Tibial nerve (tissue), 4 donors: ENCODE results near the gene MYH7. TPM values are rescaled to one million over a fixed set of nuclear protein-coding genes. Genes with fewer than 3 reads are reported as not detected.

Experiments used
- DNase-seq, 2 donors: peaks; one replicate each; pipeline ENCODE4 v3.0.0-alpha.2; 2019; ENCODE audit warnings: low spot score in 2 of 2
- H3K27ac ChIP-seq, 4 donors: fragments of 200-600 bp; sonication (generic) in 3 of 4; one replicate each; pipeline ENCODE4 v1.5.1; 2017 to 2019; ENCODE audit warnings: mild to moderate bottlenecking in 1 of 4
- H3K27me3 ChIP-seq, 2 donors: fragments of 200-600 bp; sonication (generic) in 1 of 2; one replicate each; pipeline versions ENCODE4 v1.5.1 to v1.6.0; 2017 to 2019
- H3K36me3 ChIP-seq, 3 donors: fragments of 200-600 bp; sonication (generic); one replicate each; pipeline ENCODE4 v1.5.1; 2018 to 2019
- H3K4me1 ChIP-seq, 4 donors: fragments of 200-600 bp; sonication (generic) in 3 of 4; one replicate each; pipeline ENCODE4 v1.5.1; 2017 to 2019
- H3K4me3 ChIP-seq, 4 donors: fragments of 200-600 bp; sonication (generic) in 3 of 4; one replicate each; pipeline ENCODE4 v1.5.1; 2017 to 2019; ENCODE audit warnings: mild to moderate bottlenecking in 1 of 4, moderate library complexity in 1 of 4
- H3K9me3 ChIP-seq, 4 donors: fragments of 200-600 bp; sonication (generic) in 3 of 4; one replicate each; pipeline ENCODE4 v1.5.1; 2017 to 2019
- CTCF ChIP-seq, 5 experiments: fragments of 200-600 bp in 3 of 5; fragments of 450-650 bp in 2 of 5; sonication (generic) in 3 of 5; IDR thresholded peaks; one replicate each; pipeline ENCODE4 v1.5.1; 2016 to 2019; ENCODE audit warnings: antibody characterized with exemption in 5 of 5, mild to moderate bottlenecking in 3 of 5, moderate library complexity in 2 of 5
- EP300 ChIP-seq, 2 donors: sonication (generic); formaldehyde crosslinking; IDR thresholded peaks; one replicate each; pipeline ENCODE4 v1.6.1; 2017; ENCODE audit warnings: antibody characterized with exemption in 2 of 2, mild to moderate bottlenecking in 1 of 2
- POLR2A ChIP-seq, 2 donors: fragments of 450-650 bp; IDR thresholded peaks; one replicate each; pipeline ENCODE4 v1.6.1; 2017; ENCODE audit warnings: antibody characterized with exemption in 2 of 2, mild to moderate bottlenecking in 2 of 2, moderate library complexity in 2 of 2
- WGBS, 2 donors: methylation state at CpG; one replicate each; pipeline ENCODE4 v1.1.5; 2018; 5-methylcytosine and 5-hydroxymethylcytosine counted together
- small RNA-seq: library from RNA; depleted of rRNA; stranded (forward); fragments of <200 nt; gene quantifications from one replicate; pipeline ENCODE3, GENCODE V24; 2016
- total RNA-seq, 4 donors: library from RNA; depleted of rRNA; stranded (reverse); fragments of >200 nt; gene quantifications; one replicate each; pipeline ENCODE4 v1.1.0, GENCODE V29; 2016

MYH7 gene
- total RNA-seq, 4 donors from 2014 or later = 0.90 TPM; not detected in 3

GRCh38 chr14:23365732-23366425 is 69.6 kb downstream of the MYH7 start:
- TF ChIP-seq EP300 (IDR thresholded peaks at IDR 0.05) = peak in 1 of 2 donors; percentile 98
- TF ChIP-seq POLR2A (IDR thresholded peaks at IDR 0.05) = peak; percentile 75 to 80
- no peak for TF ChIP-seq CTCF (IDR thresholded peaks at IDR 0.05)

GRCh38 chr14:23365036-23365731 is 70.3 kb downstream of the MYH7 start, which contains the start of gene EFS:
TSS of gene EFS (minus strand) at chr14:23365172. CDS start at chr14:23365025, 147 bp downstream.
- H3K27me3 ChIP-seq = no peaks in the 10 kb centered on the region
- TF ChIP-seq POLR2A (IDR thresholded peaks at IDR 0.05) = peak in 1 of 2 donors; percentile 54
- peak in 1 of 2 donors; percentile 21 for TF ChIP-seq EP300 (IDR thresholded peaks at IDR 0.05)
- TF ChIP-seq CTCF (IDR thresholded peaks at IDR 0.05) = no peak
- H3K4me1 ChIP-seq = peaks cover 0 to 64% (median 26%) of the 10 kb centered on the region in 4 donors
- 1 to 2% methylated on average over 52 to 56 of the region's 74 CpGs for WGBS, 2 donors
- H3K27ac ChIP-seq = peak within 1 kb of the TSS; percentile 89 to 98 (median 96)
- H3K4me3 ChIP-seq = peak within 1 kb of the TSS; percentile 49 to 87 (median 72)
- peaks cover 0 to 3% (median 0%) of the 10 kb centered on the region in 3 donors for H3K36me3 ChIP-seq
- DNase-seq = peak in 1 of 2 donors; percentile 37
- H3K9me3 ChIP-seq = no peaks in the 10 kb centered on the region

More at GRCh38 chr14:23365732-23366425, 69.6 kb downstream of the MYH7 start:
- H3K4me1 ChIP-seq = peaks cover 0 to 57% (median 20%) of the 10 kb centered on the region in 4 donors
- WGBS, 2 donors = 1 to 4% methylated on average over 22 to 35 of the region's 51 CpGs
- peak overlapping the region; percentile 49 to 87 (median 72) for H3K4me3 ChIP-seq
- no peaks in the 10 kb centered on the region for H3K27me3 ChIP-seq
- DNase-seq = peak; percentile 51 to 57
- H3K36me3 ChIP-seq = no peaks in the 10 kb centered on the region
- no peaks in the 10 kb centered on the region for H3K9me3 ChIP-seq
- peak overlapping the region; percentile 89 to 98 (median 96) for H3K27ac ChIP-seq

- H3K9me3 ChIP-seq = no peaks in the 10 kb centered on the region
- peak; percentile 36 to 46 for DNase-seq
- H3K27me3 ChIP-seq = no peaks in the 10 kb centered on the region
- 8 to 13% methylated on average over 21 of the region's 21 CpGs for WGBS, 2 donors
- H3K4me3 ChIP-seq = peak overlapping the region; percentile 49 to 87 (median 72)
- peak overlapping the region; percentile 89 to 98 (median 96) for H3K27ac ChIP-seq
- TF ChIP-seq EP300 (IDR thresholded peaks at IDR 0.05) (peak in 1 of 2 donors; percentile 75), POLR2A (IDR thresholded peaks at IDR 0.05) (peak; percentile 30 to 49), CTCF (IDR thresholded peaks at IDR 0.05) (no peak)
- peaks cover 0 to 11% (median 0%) of the 10 kb centered on the region in 3 donors for H3K36me3 ChIP-seq
- peaks cover 0 to 72% (median 32%) of the 10 kb centered on the region in 4 donors for H3K4me1 ChIP-seq
Measured at GRCh38 chr14:23364164-23365035, 71.1 kb downstream of the MYH7 start.

Small RNA genes within 50 kb of the gene (small RNA-seq; reads per million reads assigned to genes)
- gene MIR208A (not detected), gene MIR208B (not detected)

Other genes with a start within 250 kb of the MYH7 start
- gene RNF212B, start 197.7 kb downstream of the MYH7 start, total RNA-seq = not detected
- 10 to 100 TPM in 2 of 4 donors, 1 to 10 TPM in 2; 7.5 to 35.2 (median 10.2) TPM for gene HOMEZ, start 149.5 kb downstream of the MYH7 start, total RNA-seq
- 10 to 100 TPM; 15.0 to 29.1 (median 19.2) TPM for gene PPP1R3E, start 132.8 kb downstream of the MYH7 start, total RNA-seq
- gene BCL2L2, start 128.8 kb downstream of the MYH7 start, total RNA-seq = 10 to 100 TPM; 49.8 to 87.3 (median 56.5) TPM
- 10 to 100 TPM; 52.1 to 80.8 (median 64.5) TPM for gene PABPN1, start 114.2 kb downstream of the MYH7 start, total RNA-seq
- 10 to 100 TPM; 55.9 to 91.0 (median 58.3) TPM for gene SLC22A17, start 82.8 kb downstream of the MYH7 start, total RNA-seq
- 10 to 100 TPM; 31.4 to 38.2 (median 34.2) TPM for gene EFS, start 70.5 kb downstream of the MYH7 start, total RNA-seq
- gene IL25, start 62.9 kb downstream of the MYH7 start, total RNA-seq = not detected
- gene CMTM5, start 58.6 kb downstream of the MYH7 start, total RNA-seq = 10 to 100 TPM; 10.8 to 31.5 (median 18.3) TPM
- under 1 TPM in 1 of 4 donors, not detected in 3; 0.30 TPM for gene MYH6, start 27.4 kb downstream of the MYH7 start, total RNA-seq
- gene NGDN, start 34.0 kb upstream of the MYH7 start, total RNA-seq = 10 to 100 TPM; 35.8 to 45.6 (median 36.5) TPM
- 1 to 10 TPM; 2.1 to 3.9 (median 2.6) TPM for gene ZFHX2, start 116.1 kb upstream of the MYH7 start, total RNA-seq
- 10 to 100 TPM; 14.4 to 47.1 (median 25.2) TPM for gene THTPA, start 120.6 kb upstream of the MYH7 start, total RNA-seq
- gene AP1G2, start 132.1 kb upstream of the MYH7 start, total RNA-seq = 10 to 100 TPM; 30.2 to 76.8 (median 52.0) TPM
- gene JPH4, start 143.1 kb upstream of the MYH7 start, total RNA-seq = 1 to 10 TPM; 1.2 to 2.9 (median 2.2) TPM
- gene DHRS2, start 200.7 kb upstream of the MYH7 start, total RNA-seq = under 1 TPM in 1 of 4 donors, not detected in 3; 0.90 TPM